ENCODE results near the gene GSTT2.
"Not testable (repeated sequence)": the region's sequence is repeated elsewhere in the genome, so short reads cannot be mapped to it uniquely, and the experiment has no call there.

Gene GSTT2

DNA sequence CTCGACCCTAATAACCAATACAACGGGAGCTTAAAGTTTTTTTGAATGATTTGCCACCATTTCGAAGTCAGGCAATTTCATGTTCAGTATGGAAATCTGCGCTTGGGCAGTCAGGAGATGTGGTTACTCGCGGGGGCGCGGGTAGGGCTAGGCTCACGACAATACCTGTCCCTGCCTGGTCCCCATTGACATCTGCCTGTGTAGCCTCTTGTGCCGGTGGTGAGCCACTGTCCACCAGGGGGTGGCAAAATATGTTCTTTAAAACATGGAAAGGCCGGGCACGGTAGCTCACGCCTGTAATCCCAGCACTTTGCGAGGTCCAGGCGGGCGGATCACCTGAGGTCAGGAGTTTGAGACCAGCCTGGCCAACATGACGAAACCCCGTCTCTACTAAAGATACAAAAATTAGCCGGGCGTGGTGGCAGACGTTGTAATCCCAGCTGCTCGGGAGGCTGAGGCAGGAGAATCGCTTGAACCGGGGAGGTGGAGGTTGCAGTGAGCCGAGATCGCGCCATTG, 5.0 kb upstream of the GSTT2 start:
- not testable (repeated sequence) for DNase-seq (ENCODE audit: low read depth)

DNA sequence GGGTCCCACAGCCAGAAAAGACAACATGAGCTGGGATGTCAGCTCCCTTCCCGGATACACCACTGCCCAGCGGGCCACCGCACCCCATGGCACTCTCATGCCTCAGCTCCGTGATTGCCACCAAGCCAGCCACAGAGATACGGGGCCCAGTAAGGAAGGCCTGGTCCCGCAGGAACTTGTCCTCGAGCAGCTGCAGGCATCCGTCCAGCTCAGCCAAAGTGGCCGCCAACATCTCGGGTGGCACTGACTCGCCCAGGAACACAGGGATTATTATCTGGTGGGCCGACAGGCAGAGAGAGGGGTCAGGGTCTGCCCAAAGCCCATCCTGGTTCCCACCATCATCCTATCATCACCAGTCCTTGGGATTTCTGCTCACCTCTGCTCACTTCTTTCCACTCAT, 2.6 kb upstream of the GSTT2 start:
- DNase-seq (ENCODE audit: low read depth) = not testable (repeated sequence)

DNA sequence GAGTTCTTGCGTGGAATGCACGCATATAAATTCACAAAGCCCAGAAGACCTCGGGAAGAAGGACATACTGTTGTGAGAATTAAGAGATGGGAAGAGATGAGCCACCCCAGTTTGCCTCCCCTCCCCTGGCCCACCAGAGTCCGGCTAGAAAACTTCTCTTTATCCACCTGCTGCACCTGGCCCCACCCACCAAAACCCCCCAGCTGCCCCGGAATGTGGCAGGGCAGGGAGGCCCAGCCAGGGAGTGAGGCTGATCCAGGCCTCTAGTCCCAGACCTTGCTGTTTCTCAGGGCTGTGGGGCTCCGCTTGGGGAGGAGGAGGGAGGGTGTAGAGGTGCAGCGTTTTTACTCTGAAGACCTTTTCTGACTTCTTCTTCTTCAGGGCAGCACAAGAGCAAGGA, 633 bp downstream of the GSTT2 start:
- not testable (repeated sequence) for DNase-seq (ENCODE audit: low read depth)

DNA sequence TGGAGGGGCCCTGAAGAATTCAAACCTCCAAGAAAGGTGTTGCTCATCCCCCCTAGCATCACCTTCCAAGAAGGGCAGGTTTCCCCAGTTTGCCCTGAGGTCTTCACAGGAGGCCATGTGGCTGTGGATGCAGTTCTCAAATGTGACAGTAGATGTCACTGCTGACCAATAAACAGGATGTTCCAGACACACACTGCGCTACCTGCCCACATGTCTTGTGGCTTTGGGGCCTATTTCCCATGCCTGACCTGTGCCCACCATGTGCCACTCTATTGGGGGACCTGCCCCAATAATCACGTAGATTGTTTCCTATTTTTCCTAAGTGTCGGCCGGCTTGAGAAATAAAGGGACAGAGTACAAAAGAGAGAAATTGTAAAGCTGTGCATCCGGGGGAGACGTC, 4.5 kb downstream of the GSTT2 start:
- DNase-seq (ENCODE audit: low read depth) = peak; percentile 31

DNA sequence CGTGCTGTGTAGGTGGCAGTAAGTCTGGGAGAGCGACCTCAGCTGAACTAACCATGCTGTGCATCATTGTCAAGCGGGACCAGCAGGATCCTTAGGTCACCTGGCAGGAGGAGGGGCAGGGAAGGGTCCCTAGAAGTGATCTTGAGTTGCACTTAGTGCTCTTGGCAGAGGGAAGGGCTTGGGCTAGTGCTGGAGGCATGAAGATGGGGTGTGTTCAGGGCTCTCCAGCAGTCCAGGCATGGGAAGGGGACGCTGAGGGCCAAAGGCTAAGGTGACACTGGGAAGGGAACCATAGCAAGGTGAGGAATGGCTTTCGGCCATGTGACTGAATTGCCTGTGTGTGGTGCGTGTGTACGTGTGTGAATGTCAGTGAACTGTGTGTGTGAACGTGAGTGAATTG, 6.2 kb downstream of the GSTT2 start:
- DNase-seq (ENCODE audit: low read depth) = not testable (repeated sequence)

DNA sequence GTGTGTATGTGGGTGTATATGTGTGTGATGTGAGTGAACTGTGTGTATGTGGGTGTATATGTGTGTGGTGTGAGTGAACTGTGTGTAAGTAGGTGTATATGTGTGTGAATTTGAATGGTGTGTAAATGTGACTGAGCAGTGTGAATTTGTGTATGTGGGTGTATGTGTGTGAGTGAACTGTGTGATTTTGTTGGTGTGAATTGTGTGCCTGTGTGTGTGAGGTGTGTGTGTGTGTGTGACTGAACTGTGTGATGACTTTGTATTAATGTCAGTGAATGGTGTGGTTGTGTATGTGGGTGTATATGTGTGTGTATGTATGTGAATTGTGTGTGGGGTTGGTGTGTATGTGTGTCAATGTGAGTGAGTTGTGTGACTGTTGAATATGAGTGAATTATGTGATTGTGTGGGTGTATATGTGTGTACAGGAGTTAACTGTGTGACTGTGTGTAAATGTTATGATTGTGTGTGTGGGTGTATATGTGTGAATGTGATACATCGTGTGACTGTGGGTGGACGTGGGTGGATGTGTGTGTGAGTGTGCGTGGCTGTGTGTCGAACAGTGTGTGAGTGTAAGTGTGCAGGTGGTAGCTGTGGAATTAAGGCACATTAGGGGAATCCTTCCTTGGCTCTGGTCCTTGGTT, 6.7 kb downstream of the GSTT2 start:
- DNase-seq (ENCODE audit: low read depth) = not testable (repeated sequence)

DNA sequence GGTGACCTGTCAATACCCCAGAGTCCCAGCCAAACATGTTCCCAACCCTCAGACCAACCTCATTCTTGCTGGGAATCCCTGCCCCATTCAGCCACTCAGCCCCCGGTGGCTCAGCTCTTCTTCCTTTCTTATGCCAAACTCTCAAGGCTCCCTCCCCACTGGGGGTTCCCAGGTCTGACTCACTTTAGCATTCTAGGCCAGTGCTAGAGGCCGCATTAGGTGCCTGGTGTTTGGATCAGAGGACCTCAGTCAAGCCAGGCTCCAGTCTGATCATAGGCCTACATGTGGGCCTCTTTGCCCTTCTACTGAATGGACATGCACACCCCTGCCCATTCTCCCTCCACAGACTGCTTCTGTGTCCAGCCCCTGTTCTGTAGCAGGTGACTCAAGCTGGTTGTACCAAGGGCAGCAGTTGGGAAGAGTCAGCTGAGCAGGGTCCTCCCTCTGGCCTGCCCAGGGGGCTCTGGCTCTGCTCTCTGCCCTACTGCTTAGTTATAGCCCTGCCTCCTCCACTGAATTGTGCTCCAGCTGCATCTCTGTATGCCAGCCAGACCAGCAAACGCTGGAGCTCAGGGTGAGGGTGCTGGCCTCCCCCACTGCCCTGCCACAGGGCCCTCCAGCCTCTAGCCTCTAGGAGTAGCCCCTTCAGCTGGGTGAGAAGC, 9.8 kb downstream of the GSTT2 start:
- DNase-seq (ENCODE audit: low read depth) = peak; percentile 26

DNA sequence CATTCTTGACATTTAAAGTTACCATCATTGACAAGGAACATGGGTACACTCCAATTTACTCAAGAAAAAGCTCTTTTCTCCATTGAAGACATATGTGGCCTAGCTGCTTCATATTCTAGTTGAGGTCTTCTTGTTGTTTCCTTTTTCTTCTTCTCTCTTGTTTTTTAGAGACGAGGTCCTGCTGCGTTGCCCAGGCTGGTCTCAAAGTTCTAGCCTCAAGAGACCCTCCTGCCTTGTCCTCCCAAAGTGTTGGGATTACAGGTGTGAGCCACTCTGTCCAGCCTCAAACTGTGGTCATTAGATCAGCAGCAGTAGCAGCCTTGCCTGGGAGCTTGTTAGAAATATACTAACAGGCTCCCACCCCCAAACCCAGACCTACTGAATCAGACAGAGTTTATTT, 13.1 kb downstream of the GSTT2 start:
- not testable (repeated sequence) for DNase-seq (ENCODE audit: low read depth)

DNA sequence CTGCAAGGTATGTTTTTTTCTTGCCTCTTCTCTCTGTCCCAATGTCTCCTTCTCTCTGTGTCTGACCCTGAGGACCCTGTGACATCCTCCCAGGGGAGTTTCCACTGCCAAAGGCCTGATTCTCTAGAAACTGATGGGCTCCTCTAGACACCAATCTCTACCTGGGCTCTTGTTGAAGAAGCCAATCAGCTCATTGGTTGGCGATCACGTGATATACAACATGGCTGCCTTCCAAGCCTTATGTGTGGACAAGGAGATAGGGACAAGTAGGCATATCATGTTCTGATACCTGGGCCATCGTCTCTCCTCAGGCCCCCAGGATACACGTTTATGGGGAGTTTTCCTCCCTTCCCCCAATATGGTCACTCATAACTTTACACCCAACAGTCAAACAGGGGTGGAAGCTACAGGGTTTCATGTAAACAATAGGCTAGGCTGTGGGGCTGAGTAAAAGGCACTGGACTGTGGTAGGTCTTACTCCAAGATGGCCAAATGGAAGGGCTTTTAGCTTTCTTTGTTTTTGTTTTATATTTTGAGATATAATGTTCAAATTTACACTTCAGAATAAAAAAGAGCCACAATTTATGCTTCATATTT, 13.7 kb downstream of the GSTT2 start:
- not testable (repeated sequence) for DNase-seq (ENCODE audit: low read depth)

DNA sequence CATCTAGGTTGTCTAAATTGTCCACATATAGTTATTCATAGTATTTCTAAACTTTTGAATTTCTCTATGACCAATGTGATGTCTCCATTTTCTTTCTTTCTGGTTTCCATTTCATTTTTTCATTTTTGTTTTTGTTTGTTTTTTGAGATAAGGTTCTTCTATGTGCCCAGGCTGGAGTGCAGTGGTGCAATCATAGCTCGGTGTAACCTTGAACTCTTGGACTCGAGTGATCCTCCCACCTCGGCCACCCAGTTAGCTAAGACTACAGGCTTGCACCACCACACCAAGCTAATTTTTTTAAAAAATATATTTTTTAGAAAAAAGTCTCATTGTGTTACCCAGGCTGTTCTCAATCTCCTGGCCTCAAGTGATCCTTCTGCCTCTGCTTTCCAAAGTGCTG, 17.2 kb downstream of the GSTT2 start:
- DNase-seq (ENCODE audit: low read depth) = no peak

DNA sequence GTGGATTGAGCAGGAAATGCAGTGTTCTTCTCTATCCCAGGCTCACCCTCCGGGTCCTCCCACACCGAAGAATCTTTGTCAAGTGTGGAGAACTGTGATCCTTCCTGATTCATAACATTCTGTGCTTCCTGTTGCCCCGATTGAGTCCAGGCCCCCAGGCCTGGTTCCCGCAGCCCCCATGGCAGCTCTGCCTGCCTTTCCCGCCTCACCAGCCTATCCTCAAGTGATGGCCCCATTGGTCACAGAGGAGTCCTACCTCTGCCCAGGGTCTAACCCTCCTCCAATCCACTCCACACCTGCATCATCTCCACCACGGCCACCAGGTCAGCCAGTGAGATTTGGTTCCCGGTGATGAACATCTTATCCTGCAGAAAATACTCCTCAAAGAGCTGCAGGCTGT, 19.8 kb downstream of the GSTT2 start:
- DNase-seq (ENCODE audit: low read depth) = not testable (repeated sequence)

DNA sequence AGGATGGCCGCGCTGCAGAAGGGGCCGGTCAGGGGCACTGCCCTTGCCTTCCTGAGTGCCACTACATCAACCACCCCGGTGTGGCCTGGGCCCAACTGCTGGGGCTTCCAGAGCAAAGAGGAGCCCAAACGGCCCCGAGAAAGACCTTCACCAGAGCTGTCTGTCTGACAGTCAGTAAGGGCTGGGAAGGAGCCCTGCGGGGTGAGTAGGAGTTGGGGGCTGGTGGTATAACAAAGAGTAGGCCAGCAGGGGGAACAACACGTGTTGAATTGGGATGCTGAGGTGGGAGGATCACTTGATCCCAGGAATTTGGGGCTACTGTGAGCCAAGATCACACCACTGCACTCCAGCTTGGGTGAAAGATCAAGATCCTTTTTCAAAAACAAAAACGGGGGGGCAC, 21.4 kb downstream of the GSTT2 start:
- no peak for DNase-seq (ENCODE audit: low read depth)

DNA sequence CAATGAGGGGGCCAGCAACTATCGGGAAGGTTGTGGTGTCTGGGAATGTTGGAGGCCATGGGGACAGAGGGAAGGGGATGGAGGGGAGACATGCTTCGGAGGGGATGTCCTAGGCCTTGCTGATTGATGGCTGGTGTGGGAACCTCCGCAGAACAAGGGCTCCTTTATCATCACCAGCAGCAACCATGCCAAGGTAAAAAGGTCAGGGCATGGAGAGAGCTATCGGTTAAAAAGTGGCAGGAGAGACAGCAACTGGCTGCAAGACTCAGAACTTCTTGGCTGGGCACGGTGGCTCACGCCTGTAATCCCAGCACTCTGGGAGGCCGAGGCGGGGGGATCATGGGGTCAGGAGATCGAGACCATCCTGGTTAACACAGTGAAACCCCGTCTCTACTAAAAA, 22.3 kb downstream of the GSTT2 start:
- no peak for DNase-seq (ENCODE audit: low read depth)

DNA sequence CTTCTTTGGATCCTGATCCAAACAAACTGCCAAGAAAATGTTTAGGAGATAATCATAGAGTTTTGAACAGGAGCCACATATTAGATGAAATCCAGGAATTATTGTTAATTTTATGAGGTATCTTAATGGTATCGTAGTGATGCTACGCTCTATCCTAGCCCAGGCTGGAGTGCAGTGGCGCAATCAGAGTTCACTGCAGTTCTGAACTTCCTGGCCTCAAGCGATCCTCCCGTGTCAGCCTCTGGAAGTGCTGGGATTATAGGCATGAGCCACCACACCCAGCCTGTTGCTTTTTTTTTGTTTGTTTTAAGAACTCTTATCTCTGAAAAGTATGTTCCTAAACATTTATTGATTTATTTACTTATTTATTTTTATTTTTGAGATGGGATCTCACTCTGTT, 22.9 kb downstream of the GSTT2 start:
- DNase-seq (ENCODE audit: low read depth) = peak; percentile 57

DNA sequence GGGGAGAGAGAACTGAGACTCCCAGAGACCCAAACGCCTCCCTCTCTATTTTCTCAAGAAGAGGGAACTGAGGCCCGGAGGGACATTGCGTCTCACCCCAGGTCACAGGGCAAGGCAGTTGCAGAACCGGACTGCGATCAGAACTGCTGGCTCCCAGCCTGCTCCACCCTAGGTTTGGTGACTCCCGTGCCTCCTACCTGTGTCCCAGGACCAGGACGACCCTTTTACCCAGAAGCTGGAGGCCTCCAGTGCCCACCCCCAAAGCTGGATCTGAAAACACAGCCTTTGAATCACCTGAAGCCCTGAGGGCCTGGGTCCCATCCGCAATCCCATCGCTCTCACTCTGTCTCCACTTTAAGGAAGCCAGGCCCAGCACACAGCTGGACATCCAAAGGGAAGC, 24.0 kb downstream of the GSTT2 start:
- DNase-seq (ENCODE audit: low read depth) = no peak

DNA sequence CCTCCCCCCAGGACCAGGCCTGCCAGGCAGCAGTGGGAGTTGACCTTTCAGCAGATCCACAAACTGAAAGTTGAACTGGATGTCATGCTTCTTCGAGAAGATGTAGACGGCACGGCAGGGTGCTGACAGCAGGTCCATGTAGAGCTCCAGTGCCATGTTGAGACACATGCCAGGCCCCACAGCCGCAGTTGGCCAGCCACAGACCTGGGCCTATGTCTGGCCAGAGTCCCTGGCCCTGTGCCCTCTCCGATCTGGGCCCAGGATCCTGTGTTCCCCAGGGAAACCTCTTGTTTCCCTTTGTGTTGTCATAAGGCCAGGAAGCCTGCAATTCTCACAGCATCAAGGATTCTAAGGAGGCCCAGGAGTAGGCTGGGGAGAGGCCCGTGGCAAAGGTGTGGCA, 25.3 kb downstream of the GSTT2 start, which contains the start of gene GSTT4:
GSTT4 (minus strand) TSS at position 253 of the 400 bp plus-strand sequence; CDS start at position 156, 97 bp downstream.
- no peak for DNase-seq (ENCODE audit: low read depth)

DNA sequence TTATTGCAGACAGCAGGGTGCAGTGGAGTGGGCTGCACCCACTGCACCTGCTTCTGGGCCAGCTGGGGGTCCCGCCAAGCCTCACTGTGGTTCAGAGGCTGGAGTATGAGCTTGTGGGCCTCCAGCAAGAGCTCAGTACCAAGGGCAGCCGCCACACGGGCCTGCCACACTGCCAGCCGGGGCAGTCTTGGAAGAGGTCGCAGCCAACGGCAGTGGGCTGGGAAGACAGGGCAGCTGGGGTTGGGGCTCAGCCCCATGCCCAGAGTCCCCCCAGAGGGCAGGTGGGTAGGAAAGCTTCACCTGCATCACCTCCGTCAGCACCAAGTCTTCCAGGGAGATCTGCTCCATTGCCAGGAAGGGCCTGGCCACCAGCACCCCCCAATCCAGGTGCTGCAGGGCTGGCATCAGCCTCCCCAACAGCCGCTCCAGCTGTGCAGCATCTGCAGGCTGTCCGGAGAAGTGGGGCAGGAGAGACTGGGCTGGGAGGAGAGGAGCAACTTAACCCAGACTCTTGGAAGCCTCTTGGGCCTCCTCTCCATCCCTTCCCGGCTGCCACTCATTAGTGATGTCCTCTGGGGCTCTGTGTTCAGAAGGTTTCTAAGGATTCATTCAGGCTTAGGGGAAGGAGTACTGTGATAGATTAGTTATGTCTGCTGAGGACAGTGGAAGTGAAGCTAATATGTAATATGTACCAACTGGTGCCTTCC, 26.4 kb downstream of the GSTT2 start:
- no peak for DNase-seq (ENCODE audit: low read depth)

DNA sequence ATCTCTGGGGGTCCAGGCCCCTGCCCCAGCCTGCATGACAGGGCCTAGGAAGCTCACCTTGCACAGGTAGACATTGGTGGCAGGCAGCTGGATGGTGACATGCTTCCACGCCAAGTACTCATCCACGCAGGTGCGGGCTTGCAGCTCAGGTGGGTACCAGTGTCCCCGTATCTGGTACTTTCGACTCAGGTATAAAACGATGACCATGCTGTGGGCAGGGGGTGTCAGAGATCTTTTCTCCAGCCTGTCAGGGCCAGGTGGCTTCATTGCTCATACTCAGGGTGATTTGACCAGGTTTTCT, 26.9 kb downstream of the GSTT2 start:
- DNase-seq (ENCODE audit: low read depth) = no peak

DNA sequence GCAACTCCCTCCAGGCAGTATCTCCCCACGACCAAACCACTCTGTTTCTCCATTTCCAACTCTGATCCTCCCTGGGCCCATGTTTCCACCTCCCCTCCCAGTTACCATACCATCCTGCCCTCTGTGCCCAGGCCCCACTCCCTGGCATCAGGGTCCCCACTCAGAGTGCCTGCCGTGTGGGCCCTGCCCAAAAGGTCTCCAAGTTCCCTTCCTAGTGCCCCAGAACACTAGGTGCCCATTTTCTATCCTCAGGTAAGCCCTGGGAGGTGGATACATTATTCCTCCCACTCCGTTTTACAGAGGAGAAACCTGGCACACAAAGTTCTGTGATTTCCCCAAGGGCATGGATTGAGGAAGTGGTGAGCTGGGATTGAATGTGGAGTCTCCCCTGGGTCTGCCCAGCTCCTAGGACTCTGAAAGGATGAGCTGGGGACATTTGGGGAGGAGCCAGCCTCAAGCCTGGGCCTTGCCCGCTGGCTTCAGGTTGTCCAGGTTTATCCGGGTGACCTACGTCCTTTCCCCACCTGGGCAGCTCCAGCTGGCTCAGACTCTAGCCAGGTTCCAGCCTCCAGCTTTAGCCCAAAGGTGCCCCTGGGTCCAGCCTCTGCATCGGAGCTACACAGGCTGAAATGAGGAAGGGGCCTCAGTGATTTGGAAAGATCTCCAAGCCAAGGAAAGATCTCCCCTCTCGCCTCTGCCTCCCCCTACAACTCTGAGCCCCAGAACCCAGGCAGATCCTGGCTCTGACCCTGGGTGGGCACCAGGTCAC, 27.5 kb downstream of the GSTT2 start:
- DNase-seq (ENCODE audit: low read depth) = no peak

DNA sequence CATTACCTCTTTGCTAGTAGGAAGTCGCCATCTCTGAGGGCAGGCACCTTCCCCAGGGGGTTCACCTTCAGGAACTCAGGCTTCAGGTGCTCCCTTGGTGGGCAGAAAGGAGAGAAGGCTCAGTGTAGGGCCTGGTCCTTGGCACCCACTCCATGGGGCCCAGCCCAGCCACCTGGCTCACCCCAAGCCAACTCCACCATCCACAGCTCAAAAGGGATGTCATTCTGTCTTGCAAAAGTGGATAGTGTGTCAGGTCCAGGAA, 28.0 kb downstream of the GSTT2 start:
- no peak for DNase-seq (ENCODE audit: low read depth)

DNA sequence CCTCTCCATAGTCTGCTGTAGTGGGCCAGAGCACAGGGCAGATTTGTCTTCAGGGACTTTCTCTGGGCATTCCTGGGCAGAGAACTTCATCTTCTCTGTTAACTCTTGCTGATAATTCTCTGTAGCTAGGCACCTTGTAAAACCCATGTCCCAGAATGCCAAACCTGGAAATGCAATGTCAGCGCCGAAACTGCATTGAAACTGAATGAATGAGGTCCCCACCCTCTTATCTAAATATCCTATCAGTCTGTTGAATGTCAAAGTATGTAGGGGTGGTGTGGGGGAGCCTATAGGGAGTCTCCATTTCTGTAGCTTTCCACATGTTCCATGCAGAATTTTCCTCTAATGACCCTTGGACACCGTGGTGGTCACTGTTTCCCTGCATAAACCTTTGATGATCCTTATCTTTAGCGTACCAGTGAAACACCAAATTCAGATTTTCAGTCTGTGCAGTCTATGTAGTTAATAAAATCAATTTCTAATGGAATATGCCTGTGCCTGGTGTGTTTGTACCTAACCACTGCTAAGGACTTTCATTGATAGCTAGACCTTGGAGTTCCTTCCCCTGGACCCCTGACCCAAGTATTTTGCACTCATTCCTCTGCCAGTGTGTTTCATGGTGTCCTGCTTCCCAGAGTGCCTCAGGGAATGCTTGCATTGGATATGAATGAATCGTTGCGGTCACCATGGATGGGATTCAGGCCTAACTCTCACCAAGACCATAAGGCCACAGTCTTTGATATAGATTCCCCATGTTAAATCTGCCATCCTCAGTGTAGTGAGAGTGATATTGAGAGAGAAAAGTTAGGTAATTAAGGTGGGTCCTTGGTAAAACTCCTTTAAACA, 28.7 kb downstream of the GSTT2 start:
- DNase-seq (ENCODE audit: low read depth) = no peak
